Fibroblast of skin of back (primary cell): ENCODE data around the gene SPANXB1. TPM values are rescaled to one million over a fixed set of nuclear protein-coding genes. Genes with fewer than 3 reads are reported as not detected.
"Not testable (repeated sequence)": the region's sequence is repeated elsewhere in the genome, so short reads cannot be mapped to it uniquely, and the experiment has no call there.

Source experiments
- DNase-seq: peaks from one replicate; pipeline ENCODE4 v3.0.0-alpha.2; 2013
- polyA plus RNA-seq, 2 experiments: library from polyadenylated mRNA; unstranded; fragments of 120-200 nt; gene quantifications; one replicate each; pipeline ENCODE4 v1.2.1, GENCODE V29; 2013; ENCODE audit not compliant: insufficient read length in 2 of 2

The SPANXB1 gene
- polyA plus RNA-seq (2013, experiment 1 of 2; ENCODE audit: insufficient read length): not detected
- not detected for polyA plus RNA-seq (2013, experiment 2 of 2; ENCODE audit: insufficient read length)

GRCh38 chrX:141002568-141002967, at the start of gene SPANXB1:
Gene SPANXB1 (plus strand): TSS chrX:141002594. CDS start chrX:141002694, 100 bp downstream.
- not testable (repeated sequence) for DNase-seq

GRCh38 chrX:140967036-140967435, 35.4 kb upstream of the SPANXB1 start:
- no peak for DNase-seq

- no peak for DNase-seq
These were observed 31.1 kb upstream of the SPANXB1 start for GRCh38 chrX:140971099-140971795.

GRCh38 chrX:140975472-140975871, 26.9 kb upstream of the SPANXB1 start:
- no peak for DNase-seq

- no peak for DNase-seq
These were observed 22.1 kb upstream of the SPANXB1 start for GRCh38 chrX:140980271-140980670.

- DNase-seq: no peak
These were observed 18.7 kb upstream of the SPANXB1 start for GRCh38 chrX:140983730-140984129.

- DNase-seq: not testable (repeated sequence)
These were observed 2.8 kb downstream of the SPANXB1 start for GRCh38 chrX:141005243-141005642.

GRCh38 chrX:141044246-141044645, 41.9 kb downstream of the SPANXB1 start:
- not testable (repeated sequence) for DNase-seq

GRCh38 chrX:141049878-141050277, 47.5 kb downstream of the SPANXB1 start:
- not testable (repeated sequence) for DNase-seq

GRCh38 chrX:141052098-141052497, 49.7 kb downstream of the SPANXB1 start:
- DNase-seq: not testable (repeated sequence)
